Neural progenitor cell (in vitro differentiated cells): ENCODE measurements around the gene NBR1. TPM values are rescaled to one million over a fixed set of nuclear protein-coding genes. Genes with fewer than 3 reads are reported as not detected.
A peak's percentile ranks its signal among the peaks of the same experiment; 100 is the strongest.

ENCODE experiments used
- DNase-seq: peaks from one replicate; pipeline ENCODE4 v3.0.0-alpha.2; 2016; ENCODE audit warnings: low spot score
- H2AFZ ChIP-seq: fragments of 200-600 bp; sonication (generic); replicated peaks from 2 replicates; pipeline ENCODE4 v1.6.1; 2016; ENCODE audit warnings: antibody characterized with exemption
- H3F3A ChIP-seq: fragments of 200-600 bp; sonication (generic); 2 replicates; pipeline ENCODE4 v1.6.1; 2016; ENCODE audit warnings: antibody characterized with exemption, low read depth
- H3K27ac ChIP-seq: fragments of 200-600 bp; sonication (generic); 2 replicates; pipeline ENCODE4 v1.5.1; 2016; ENCODE audit warnings: mild to moderate bottlenecking
- H3K27me3 ChIP-seq: fragments of 200-600 bp; sonication (generic); 2 replicates; pipeline ENCODE4 v1.6.1; 2016; ENCODE audit warnings: mild to moderate bottlenecking, moderate library complexity
- H3K36me3 ChIP-seq: fragments of 200-600 bp; sonication (generic); 2 replicates; pipeline ENCODE4 v1.5.1; 2016
- H3K4me1 ChIP-seq: fragments of 200-600 bp; sonication (generic); 2 replicates; pipeline ENCODE4 v1.6.1; 2016; ENCODE audit warnings: mixed run types
- H3K4me2 ChIP-seq: fragments of 200-600 bp; sonication (generic); 2 replicates; pipeline ENCODE4 v1.6.1; 2016
- H3K4me3 ChIP-seq: fragments of 200-600 bp; sonication (generic); 2 replicates; pipeline ENCODE4 v1.5.1; 2016
- H3K79me2 ChIP-seq: fragments of 200-600 bp; sonication (generic); 2 replicates; pipeline ENCODE4 v1.6.1; 2016; ENCODE audit warnings: low read depth
- H3K9ac ChIP-seq: fragments of 200-600 bp; sonication (generic); 2 replicates; pipeline ENCODE4 v1.6.1; 2016
- H3K9me3 ChIP-seq: fragments of 200-600 bp; sonication (generic); 2 replicates; pipeline ENCODE4 v1.5.1; 2016; ENCODE audit warnings: low read depth
- H4K20me1 ChIP-seq: fragments of 200-600 bp; sonication (generic); 2 replicates; pipeline ENCODE4 v1.6.1; 2016; ENCODE audit warnings: low read depth
- H3K27ac Mint-ChIP-seq: 3 replicates; pipeline ENCODE4 v1.8.0; 2021; ENCODE audit warnings: mixed read lengths
- H3K27me3 Mint-ChIP-seq: 2 replicates; pipeline ENCODE4 v1.8.0; 2022; ENCODE audit warnings: low read depth, mild to moderate bottlenecking, inconsistent platforms, moderate library complexity, mixed read lengths; ENCODE audit not compliant: insufficient read depth
- H3K36me3 Mint-ChIP-seq: 3 replicates; pipeline ENCODE4 v1.8.0; 2021; ENCODE audit warnings: mixed read lengths
- H3K4me1 Mint-ChIP-seq: 3 replicates; pipeline ENCODE4 v1.8.0; 2021; ENCODE audit warnings: mixed read lengths
- H3K4me3 Mint-ChIP-seq: 3 replicates; pipeline ENCODE4 v1.8.0; 2021; ENCODE audit warnings: mild to moderate bottlenecking, moderate library complexity, mixed read lengths
- H3K9me3 Mint-ChIP-seq: 3 replicates; pipeline ENCODE4 v1.8.0; 2020; ENCODE audit warnings: mixed read lengths
- CTCF ChIP-seq: fragments of 200-600 bp; sonication (generic); IDR thresholded peaks from 2 replicates; pipeline ENCODE4 v1.5.1; 2017; ENCODE audit warnings: antibody characterized with exemption, mild to moderate bottlenecking
- EZH2 ChIP-seq: fragments of 200-600 bp; sonication (generic); IDR thresholded peaks from 2 replicates; pipeline ENCODE4 v1.6.1; 2017; ENCODE audit warnings: antibody characterized with exemption, mild to moderate bottlenecking, moderate library complexity
- EZH2phosphoT487 ChIP-seq: fragments of 200-600 bp; sonication (generic); IDR thresholded peaks from 2 replicates; pipeline ENCODE4 v1.6.1; 2017; ENCODE audit warnings: antibody characterized with exemption
- total RNA-seq: library from RNA; depleted of rRNA; stranded (reverse); fragments of >200 nt; gene quantifications from 2 replicates; pipeline ENCODE4 v1.2.3, GENCODE V29; 2015; ENCODE audit warnings: low replicate concordance

NBR1 gene
- total RNA-seq, 1 donor from 2014 or later = 76.5 TPM

- H3K79me2 ChIP-seq = no peaks in the 10 kb centered on the region
- Mint-ChIP-seq H3K27ac (no peak overlapping the region), H3K4me1 (peaks cover under 1% of the 10 kb centered on the region), H3K9me3 (no peaks in the 10 kb centered on the region), H3K36me3 (no peaks in the 10 kb centered on the region), H3K4me3 (no peak overlapping the region), H3K27me3 (peaks cover 4% of the 10 kb centered on the region)
- peaks cover 1% of the 10 kb centered on the region for H3K4me1 ChIP-seq
- no peaks in the 10 kb centered on the region for H3K36me3 ChIP-seq
- no peak overlapping the region for H3K4me2 ChIP-seq
- no peaks in the 10 kb centered on the region for H3K27me3 ChIP-seq
- peaks cover 7% of the 10 kb centered on the region for H3F3A ChIP-seq
- H3K9me3 ChIP-seq = no peaks in the 10 kb centered on the region
- no peak overlapping the region for H2AFZ ChIP-seq
- no peak for DNase-seq
- no peaks in the 10 kb centered on the region for H4K20me1 ChIP-seq
- TF ChIP-seq EZH2 = no peak
- TF ChIP-seq CTCF = no peak
- TF ChIP-seq EZH2phosphoT487 = no peak
- no peak overlapping the region for H3K9ac ChIP-seq
- H3K4me3 ChIP-seq = no peak overlapping the region
- no peak overlapping the region for H3K27ac ChIP-seq
Measured at GRCh38 chr17:43217614-43218087, 46.6 kb downstream of the NBR1 start.

- Histone ChIP-seq H3K79me2 (no peaks in the 10 kb centered on the region), H2AFZ (no peak overlapping the region), H3K9me3 (no peaks in the 10 kb centered on the region), H3F3A (no peaks in the 10 kb centered on the region), H3K27me3 (no peaks in the 10 kb centered on the region), H4K20me1 (no peaks in the 10 kb centered on the region), H3K9ac (no peak overlapping the region), H3K36me3 (no peaks in the 10 kb centered on the region), H3K4me2 (no peak overlapping the region), H3K4me1 (no peaks in the 10 kb centered on the region), H3K4me3 (no peak overlapping the region), H3K27ac (no peak overlapping the region)
- TF ChIP-seq EZH2phosphoT487 (no peak), EZH2 (no peak), CTCF (no peak)
- Mint-ChIP-seq H3K4me3 (no peak overlapping the region), H3K4me1 (peaks cover 2% of the 10 kb centered on the region), H3K9me3 (no peaks in the 10 kb centered on the region), H3K27ac (no peak overlapping the region), H3K27me3 (peaks cover 4% of the 10 kb centered on the region), H3K36me3 (no peaks in the 10 kb centered on the region)
- no peak for DNase-seq
Measured at GRCh38 chr17:43219001-43219400, 48.0 kb downstream of the NBR1 start.

GRCh38 chr17:43219746-43220380, 48.8 kb downstream of the NBR1 start:
- H3K36me3 Mint-ChIP-seq = no peaks in the 10 kb centered on the region
- Histone ChIP-seq H3K27ac (no peak overlapping the region), H3K4me2 (no peak overlapping the region), H3K9ac (no peak overlapping the region), H3K36me3 (no peaks in the 10 kb centered on the region), H3K4me1 (no peaks in the 10 kb centered on the region), H2AFZ (no peak overlapping the region), H3K79me2 (no peaks in the 10 kb centered on the region), H3K9me3 (no peaks in the 10 kb centered on the region), H3F3A (no peaks in the 10 kb centered on the region), H4K20me1 (no peaks in the 10 kb centered on the region), H3K4me3 (no peak overlapping the region), H3K27me3 (no peaks in the 10 kb centered on the region)
- H3K9me3 Mint-ChIP-seq = no peaks in the 10 kb centered on the region
- TF ChIP-seq EZH2 (no peak), CTCF (no peak), EZH2phosphoT487 (no peak)
- peaks cover 4% of the 10 kb centered on the region for H3K27me3 Mint-ChIP-seq
- peak overlapping the region; percentile 43 for H3K27ac Mint-ChIP-seq
- no peak for DNase-seq
- H3K4me3 Mint-ChIP-seq = peak overlapping the region; percentile 27
- H3K4me1 Mint-ChIP-seq = peaks cover 2% of the 10 kb centered on the region
